Smooth muscle cell (in vitro differentiated cells): Measurements from ENCODE around the gene LYSMD1. TPM values are rescaled to one million over a fixed set of nuclear protein-coding genes. Genes with fewer than 3 reads are reported as not detected.

Experiments
- DNase-seq: peaks from one replicate; lab custom pipeline; 2025; ENCODE audit not compliant: unreplicated experiment; lab: John Stamatoyannopoulos, UW
- H2AFZ ChIP-seq: fragments of 200-600 bp; sonication (generic); 2 replicates; pipeline ENCODE4 v1.6.0; 2016; ENCODE audit warnings: antibody characterized with exemption, low read depth, mild to moderate bottlenecking
- H3F3A ChIP-seq: fragments of 200-600 bp; sonication (generic); 2 replicates; pipeline ENCODE4 v1.6.0; 2017; ENCODE audit warnings: antibody characterized with exemption, low read depth
- H3K27ac ChIP-seq: fragments of 200-600 bp; sonication (generic); 2 replicates; pipeline ENCODE4 v1.5.1; 2016; ENCODE audit warnings: low read depth, mild to moderate bottlenecking
- H3K27me3 ChIP-seq: fragments of 200-600 bp; sonication (generic); 2 replicates; pipeline ENCODE4 v1.6.1; 2016; ENCODE audit warnings: low read depth, mild to moderate bottlenecking
- H3K36me3 ChIP-seq: fragments of 200-600 bp; sonication (generic); 2 replicates; pipeline ENCODE4 v1.5.1; 2016; ENCODE audit warnings: low read depth
- H3K4me1 ChIP-seq: fragments of 200-600 bp; sonication (generic); 2 replicates; pipeline ENCODE4 v1.5.1; 2016; ENCODE audit warnings: low read depth
- H3K4me2 ChIP-seq: fragments of 200-600 bp; sonication (generic); 2 replicates; pipeline ENCODE4 v1.6.0; 2016; ENCODE audit warnings: mild to moderate bottlenecking
- H3K4me3 ChIP-seq: fragments of 200-600 bp; sonication (generic); 2 replicates; pipeline ENCODE4 v1.5.1; 2016; ENCODE audit warnings: mild to moderate bottlenecking
- H3K79me2 ChIP-seq: fragments of 200-600 bp; sonication (generic); 2 replicates; pipeline ENCODE4 v1.6.0; 2016; ENCODE audit warnings: low read depth, mild to moderate bottlenecking
- H3K9ac ChIP-seq: fragments of 200-600 bp; sonication (generic); 2 replicates; pipeline ENCODE4 v1.6.0; 2016; ENCODE audit warnings: low read depth
- H3K9me3 ChIP-seq: fragments of 200-600 bp; sonication (generic); replicated peaks from 2 replicates; pipeline ENCODE4 v1.5.1; 2016; ENCODE audit warnings: low read depth
- H4K20me1 ChIP-seq: fragments of 200-600 bp; sonication (generic); 2 replicates; pipeline ENCODE4 v1.6.0; 2016; ENCODE audit warnings: low read depth
- WGBS: methylation state at CpG from one replicate; pipeline ENCODE4 v1.1.7; 2016; ENCODE audit warnings: low lambda C conversion rate; 5-methylcytosine and 5-hydroxymethylcytosine counted together
- polyA plus RNA-seq: library from polyadenylated mRNA; unstranded; fragments of >200 nt; fragmentation: Nextera tagmentation; extraction: Ambion mirVana; gene quantifications from 2 replicates; pipeline ENCODE4 v1.2.1, GENCODE V29; 2016
- total RNA-seq: library from RNA; depleted of rRNA; stranded (reverse); fragments of >200 nt; gene quantifications from 2 replicates; pipeline ENCODE4 v1.2.3, GENCODE V29; 2014
- TF ChIP-seq, protein P1 (sequence below): fragments of 200-600 bp; sonication (generic); IDR thresholded peaks from 2 replicates; pipeline ENCODE4 v1.5.1; 2017; ENCODE audit warnings: borderline replicate concordance, mild to moderate bottlenecking, antibody characterized with exemption; ENCODE audit not compliant: insufficient read depth, poor library complexity, severe bottlenecking

Gene LYSMD1
- total and polyA plus RNA-seq, 2 experiments from 2014 or later: 2.5 to 9.7 TPM

DNA sequence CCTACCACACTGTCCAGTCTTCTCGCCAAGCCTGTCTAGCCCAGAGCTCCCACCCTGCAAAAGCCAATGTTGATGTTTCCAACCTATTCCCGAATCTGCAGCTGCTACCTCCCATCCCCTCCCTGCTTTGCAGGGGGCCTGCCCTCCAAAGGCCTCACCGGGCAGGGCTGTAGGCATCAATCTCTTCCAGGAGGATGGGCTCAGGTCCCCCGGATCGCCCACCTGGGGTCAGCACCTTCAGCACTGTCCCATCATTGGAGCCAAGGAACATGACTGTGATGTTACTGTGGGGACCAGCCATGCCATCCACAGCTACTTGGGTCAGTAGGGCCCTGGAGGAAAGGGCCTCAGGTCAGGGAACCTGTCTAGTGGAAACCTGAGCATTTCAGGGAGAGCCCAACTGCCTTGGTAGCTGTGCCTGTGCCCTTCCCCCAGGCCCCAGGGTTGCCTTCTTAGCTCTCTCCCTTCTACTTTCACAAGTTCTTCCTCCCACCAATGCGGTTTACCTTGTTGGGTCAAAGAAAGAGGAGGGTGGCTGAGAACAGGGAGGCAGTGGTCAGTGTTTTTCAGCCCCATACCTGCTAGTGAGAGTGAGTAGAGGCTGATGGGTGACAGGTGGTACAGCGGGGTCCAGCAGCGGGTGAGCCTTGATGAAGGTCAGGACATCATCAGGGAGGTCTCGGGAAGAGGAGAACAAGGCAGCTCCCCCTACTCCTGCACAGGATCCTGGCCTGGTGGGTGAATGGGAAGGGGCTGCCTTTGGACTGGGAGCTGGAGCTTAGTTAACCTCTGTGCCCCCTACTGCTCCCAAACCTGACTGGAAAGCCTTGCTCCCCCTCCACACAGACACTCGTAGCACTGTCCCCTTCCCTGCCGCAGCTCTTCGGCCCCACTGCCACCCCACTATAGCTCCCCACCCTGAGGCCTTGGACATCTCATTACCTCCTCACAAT, 30.0 kb downstream of the LYSMD1 start:
- H3K9me3 ChIP-seq: no peaks in the 10 kb centered on the region
- H4K20me1 ChIP-seq: no peaks in the 10 kb centered on the region
- peaks cover 6% of the 10 kb centered on the region for H3K4me1 ChIP-seq
- DNase-seq: no peak
- no peak overlapping the region for H3K27ac ChIP-seq
- no peak overlapping the region for H2AFZ ChIP-seq
- WGBS: 91% methylated on average over 12 of the region's 12 CpGs
- no peaks in the 10 kb centered on the region for H3K36me3 ChIP-seq
- H3F3A ChIP-seq: no peaks in the 10 kb centered on the region
- peaks cover 13% of the 10 kb centered on the region for H3K27me3 ChIP-seq
- TF ChIP-seq, protein P1, sequence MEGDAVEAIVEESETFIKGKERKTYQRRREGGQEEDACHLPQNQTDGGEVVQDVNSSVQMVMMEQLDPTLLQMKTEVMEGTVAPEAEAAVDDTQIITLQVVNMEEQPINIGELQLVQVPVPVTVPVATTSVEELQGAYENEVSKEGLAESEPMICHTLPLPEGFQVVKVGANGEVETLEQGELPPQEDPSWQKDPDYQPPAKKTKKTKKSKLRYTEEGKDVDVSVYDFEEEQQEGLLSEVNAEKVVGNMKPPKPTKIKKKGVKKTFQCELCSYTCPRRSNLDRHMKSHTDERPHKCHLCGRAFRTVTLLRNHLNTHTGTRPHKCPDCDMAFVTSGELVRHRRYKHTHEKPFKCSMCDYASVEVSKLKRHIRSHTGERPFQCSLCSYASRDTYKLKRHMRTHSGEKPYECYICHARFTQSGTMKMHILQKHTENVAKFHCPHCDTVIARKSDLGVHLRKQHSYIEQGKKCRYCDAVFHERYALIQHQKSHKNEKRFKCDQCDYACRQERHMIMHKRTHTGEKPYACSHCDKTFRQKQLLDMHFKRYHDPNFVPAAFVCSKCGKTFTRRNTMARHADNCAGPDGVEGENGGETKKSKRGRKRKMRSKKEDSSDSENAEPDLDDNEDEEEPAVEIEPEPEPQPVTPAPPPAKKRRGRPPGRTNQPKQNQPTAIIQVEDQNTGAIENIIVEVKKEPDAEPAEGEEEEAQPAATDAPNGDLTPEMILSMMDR: no peak
- H3K4me2 ChIP-seq: no peak overlapping the region
- no peak overlapping the region for H3K4me3 ChIP-seq
- no peak overlapping the region for H3K9ac ChIP-seq
- no peaks in the 10 kb centered on the region for H3K79me2 ChIP-seq

DNA sequence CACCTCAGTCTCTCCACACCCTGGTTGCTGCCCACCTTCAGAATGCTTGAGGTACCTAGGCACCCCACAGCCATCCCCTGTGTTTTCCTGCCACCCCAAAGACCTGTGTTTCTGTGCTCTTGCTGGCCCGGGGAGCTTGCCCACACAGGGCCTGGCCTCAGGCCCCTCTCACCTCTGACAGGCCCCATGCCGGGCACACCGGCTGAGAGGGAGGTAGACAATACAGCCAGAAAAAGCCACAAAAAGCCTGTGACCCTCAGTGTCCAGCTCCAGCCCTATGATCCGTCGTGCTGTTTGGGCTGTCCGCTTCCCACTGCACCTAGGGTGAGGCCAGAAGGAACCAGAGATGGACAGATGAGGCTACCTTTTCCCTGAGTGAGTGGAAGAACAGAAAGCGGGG, 30.7 kb downstream of the LYSMD1 start:
- TF ChIP-seq, protein P1: no peak
- no peak overlapping the region for H3K27ac ChIP-seq
- peaks cover 13% of the 10 kb centered on the region for H3K27me3 ChIP-seq
- no peaks in the 10 kb centered on the region for H3F3A ChIP-seq
- no peaks in the 10 kb centered on the region for H4K20me1 ChIP-seq
- no peaks in the 10 kb centered on the region for H3K79me2 ChIP-seq
- H3K4me3 ChIP-seq: no peak overlapping the region
- DNase-seq: no peak
- H3K9ac ChIP-seq: no peak overlapping the region
- H3K36me3 ChIP-seq: no peaks in the 10 kb centered on the region
- 98% methylated on average over 7 of the region's 7 CpGs for WGBS
- no peak overlapping the region for H2AFZ ChIP-seq
- no peak overlapping the region for H3K4me2 ChIP-seq
- H3K9me3 ChIP-seq: no peaks in the 10 kb centered on the region
- peaks cover 6% of the 10 kb centered on the region for H3K4me1 ChIP-seq

DNA sequence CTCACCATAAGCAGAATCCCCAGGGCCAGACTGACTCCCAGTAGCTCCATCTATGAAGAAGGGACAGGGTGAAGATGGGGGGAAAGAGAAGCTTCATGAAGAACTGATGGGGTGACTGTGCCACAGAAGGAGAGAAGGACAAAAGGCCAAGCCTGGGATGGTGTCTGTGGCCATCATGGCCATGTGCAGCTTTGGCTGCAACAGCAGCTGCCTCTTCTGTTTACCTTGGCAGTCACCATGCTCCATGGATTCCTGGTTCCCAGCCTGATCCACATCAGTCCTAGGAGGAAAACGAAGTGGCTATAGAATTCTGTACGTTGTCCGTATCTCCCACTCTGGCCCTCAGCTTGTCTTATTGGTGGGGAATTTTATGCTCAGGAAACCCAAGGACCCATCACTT, 31.3 kb downstream of the LYSMD1 start:
- no peaks in the 10 kb centered on the region for H3K79me2 ChIP-seq
- H4K20me1 ChIP-seq: no peaks in the 10 kb centered on the region
- no peaks in the 10 kb centered on the region for H3K9me3 ChIP-seq
- H3K9ac ChIP-seq: no peak overlapping the region
- no peak for DNase-seq
- peaks cover 6% of the 10 kb centered on the region for H3K4me1 ChIP-seq
- no peak overlapping the region for H3K27ac ChIP-seq
- peaks cover 13% of the 10 kb centered on the region for H3K27me3 ChIP-seq
- H3K4me2 ChIP-seq: no peak overlapping the region
- TF ChIP-seq, protein P1: no peak
- H3F3A ChIP-seq: no peaks in the 10 kb centered on the region
- H3K4me3 ChIP-seq: no peak overlapping the region
- 100% methylated on average over 3 of the region's 3 CpGs for WGBS
- H3K36me3 ChIP-seq: no peaks in the 10 kb centered on the region
- H2AFZ ChIP-seq: no peak overlapping the region
